Activated CD8-positive, alpha-beta memory T cell treated with anti-CD3 and anti-CD28 coated beads, Interleukin-2, amount 50 U/mL, for 24 hours (primary cell): ENCODE results near the gene WASHC3.
"Not testable (repeated sequence)": the region's sequence is repeated elsewhere in the genome, so short reads cannot be mapped to it uniquely, and the experiment has no call there.

Experiments used
- DNase-seq: peaks from one replicate; pipeline ENCODE4 v3.0.0-alpha.2; 2020; ENCODE audit errors: extremely low read depth

Gene WASHC3

DNA sequence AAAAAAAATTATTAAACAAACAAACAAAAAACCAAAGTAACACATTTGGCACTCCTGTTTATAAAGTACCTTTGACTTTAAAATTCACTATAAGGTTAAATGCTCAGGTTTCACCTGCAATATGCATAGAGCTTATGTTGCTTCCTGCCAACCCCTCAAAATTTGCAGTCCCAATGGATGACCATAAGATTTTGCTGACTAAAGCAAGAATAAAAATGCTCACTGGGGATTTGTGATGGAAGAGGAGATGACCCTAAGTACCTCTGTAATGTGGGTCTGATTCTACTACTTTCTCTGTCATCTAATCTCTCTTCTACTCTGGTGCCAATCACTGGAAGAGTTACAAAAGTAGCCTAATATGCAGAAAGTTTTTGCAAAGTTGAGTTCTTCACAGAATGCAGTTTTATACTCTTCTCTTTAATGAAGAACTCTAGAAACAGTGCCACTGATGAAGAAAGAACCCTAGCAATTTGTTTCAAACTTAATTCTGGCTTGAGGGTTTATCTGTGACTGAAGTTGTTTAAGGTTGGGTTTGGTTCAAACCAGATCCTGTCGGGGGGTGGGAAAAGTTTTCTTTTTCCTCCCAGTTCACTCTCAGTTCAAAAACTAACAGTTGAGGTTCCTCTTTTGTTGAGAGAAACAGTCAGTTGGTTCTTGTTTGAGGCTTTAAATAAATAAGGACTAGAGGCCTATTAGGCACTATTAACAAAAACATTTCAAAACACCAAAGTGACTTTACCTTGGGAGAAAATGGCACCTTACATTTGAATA is 10.9 kb downstream of the WASHC3 start:
- no peak for DNase-seq

- no peak for DNase-seq
Measured at GRCh38 chr12:102043928-102044327, 17.9 kb downstream of the WASHC3 start.

DNA sequence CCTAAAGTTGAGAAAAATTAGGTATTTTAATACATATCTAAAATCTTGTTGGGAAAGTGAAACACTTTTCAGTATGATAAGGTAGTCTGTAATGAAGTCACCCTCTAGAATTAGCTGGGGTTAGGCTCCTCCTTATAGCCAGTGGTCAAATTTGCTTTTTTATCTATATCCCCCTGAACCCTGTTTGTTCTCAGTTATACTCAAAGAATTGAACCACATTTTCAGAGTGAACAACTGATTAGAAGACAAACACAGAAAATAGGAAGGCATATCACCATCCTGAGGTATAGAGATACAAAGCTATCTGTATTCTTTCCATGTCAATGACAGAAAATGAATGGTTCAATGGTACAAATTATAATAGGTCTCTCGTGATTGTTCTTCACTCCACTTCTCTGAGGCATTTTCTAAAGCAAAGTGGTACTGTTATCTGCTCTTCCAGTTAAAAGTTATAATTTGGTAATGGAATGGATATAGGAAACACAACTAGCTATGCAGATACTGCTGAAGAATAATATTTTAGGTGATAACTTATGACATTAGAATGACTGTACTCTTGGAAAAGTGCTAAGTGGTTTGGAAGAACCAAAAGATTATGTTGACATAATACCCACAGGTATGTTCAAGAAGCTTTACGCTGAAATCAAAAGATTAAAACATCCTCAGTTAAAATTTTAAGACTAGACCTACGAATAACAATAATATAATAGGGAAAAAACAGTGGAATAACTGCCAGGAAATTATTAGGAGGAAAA is 27.6 kb downstream of the WASHC3 start:
- DNase-seq, result no peak

- no peak for DNase-seq
Measured at GRCh38 chr12:102031852-102032251, 29.9 kb downstream of the WASHC3 start.

- DNase-seq, result no peak
Measured at GRCh38 chr12:102029141-102029540, 32.6 kb downstream of the WASHC3 start.

DNA sequence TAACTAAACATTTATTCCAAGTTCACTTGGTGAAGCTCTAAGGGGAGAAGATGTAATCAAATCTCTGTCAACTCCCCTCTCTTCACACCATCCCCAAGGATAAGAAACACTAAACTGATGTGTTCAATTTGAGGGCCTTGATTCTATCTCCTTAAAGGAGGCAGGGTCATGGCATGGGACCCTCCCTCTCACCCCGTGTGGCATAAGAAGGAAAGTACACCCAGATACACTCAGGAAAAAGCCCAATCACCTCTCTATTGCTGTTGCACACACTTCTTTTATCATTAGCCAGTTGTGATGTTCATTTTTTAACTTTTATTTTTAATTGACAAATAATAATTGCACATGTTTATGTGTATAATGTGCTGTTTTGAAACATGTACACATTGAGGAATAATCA is 35.1 kb downstream of the WASHC3 start:
- no peak for DNase-seq

DNA sequence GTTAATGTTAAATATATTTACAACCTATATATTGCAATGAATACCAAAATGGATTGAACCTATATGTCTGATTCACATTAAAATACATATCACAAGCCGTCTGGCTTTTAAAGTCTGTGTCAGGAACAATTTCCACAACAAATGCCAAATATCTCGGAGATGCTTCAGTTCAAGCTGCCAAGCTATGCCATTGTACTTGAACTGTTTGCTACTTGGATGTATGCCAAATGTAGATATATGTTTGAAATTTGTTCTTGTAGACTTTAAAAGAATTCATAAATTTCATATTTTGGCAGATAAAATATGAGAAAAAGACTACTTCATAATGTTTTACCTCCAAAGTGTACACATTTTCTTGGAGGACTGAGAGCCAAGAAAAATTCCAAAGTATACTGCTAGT is 37.0 kb downstream of the WASHC3 start:
- DNase-seq, result no peak

GRCh38 chr12:102023343-102023930 is 38.4 kb downstream of the WASHC3 start:
- DNase-seq, result no peak

DNA sequence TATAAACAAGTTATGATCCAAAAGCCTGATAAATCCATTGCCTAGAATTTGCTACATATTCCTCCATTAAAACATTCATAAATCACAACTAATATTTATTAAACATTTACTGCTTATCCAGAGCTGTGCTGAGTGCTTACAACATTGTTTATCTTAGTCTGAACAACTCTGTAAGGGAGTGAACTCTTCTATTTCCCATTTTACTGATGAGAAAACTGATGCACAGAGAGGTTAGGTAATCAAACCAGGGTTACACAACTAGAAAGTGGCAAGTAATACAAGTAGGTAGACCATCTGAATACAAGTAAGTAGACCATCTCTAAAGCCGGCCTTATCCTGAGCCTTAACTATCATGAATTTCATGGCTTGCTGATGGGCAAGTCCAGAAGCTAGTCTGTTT is 39.5 kb downstream of the WASHC3 start:
- DNase-seq, result no peak

GRCh38 chr12:102021540-102022246 is 40.1 kb downstream of the WASHC3 start:
- no peak for DNase-seq

DNA sequence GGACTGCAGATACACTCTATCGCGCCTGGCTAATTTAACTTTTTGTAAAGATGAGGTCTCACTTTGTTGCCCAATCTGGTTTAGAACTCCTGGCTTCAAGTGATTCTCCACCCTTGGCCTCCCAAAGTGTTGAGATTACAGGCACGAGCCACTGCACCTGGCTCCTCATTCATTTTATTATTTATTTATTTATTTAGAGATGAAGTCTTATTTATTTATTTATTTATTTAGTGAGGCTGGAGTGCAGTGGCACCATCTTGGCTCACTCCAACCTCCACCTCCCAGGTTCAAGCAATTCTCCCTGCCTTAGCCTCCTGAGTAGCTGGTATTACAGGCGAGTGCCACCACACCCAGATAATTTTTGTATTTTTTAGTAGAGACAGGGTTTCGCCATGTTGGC is 43.2 kb downstream of the WASHC3 start:
- DNase-seq, result not testable (repeated sequence)

DNA sequence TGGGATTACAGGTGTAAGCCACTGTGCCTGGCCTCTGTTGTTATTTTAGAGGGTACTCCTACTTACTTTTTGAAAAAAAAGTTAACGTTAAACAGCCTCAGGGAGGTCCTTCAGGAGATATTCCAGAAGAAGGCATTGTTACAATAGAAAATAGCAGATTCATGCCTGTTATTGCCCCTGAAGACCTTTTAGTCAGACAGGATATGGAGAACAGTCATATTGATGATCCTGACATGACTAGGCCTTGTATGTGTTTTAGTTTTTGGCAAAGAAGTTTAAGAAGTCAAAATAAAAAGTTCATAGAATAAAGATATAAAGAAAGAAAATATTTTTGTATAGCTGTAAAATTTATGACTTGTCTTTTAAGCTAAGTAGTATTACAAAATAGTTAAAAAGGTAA is 45.3 kb downstream of the WASHC3 start:
- DNase-seq, result no peak

- DNase-seq, result no peak
Measured at GRCh38 chr12:102010265-102010994, 51.4 kb downstream of the WASHC3 start.

GRCh38 chr12:102009796-102010195 is 52.0 kb downstream of the WASHC3 start:
- DNase-seq, result no peak

- no peak for DNase-seq
Measured at GRCh38 chr12:102008615-102009126, 53.1 kb downstream of the WASHC3 start.

DNA sequence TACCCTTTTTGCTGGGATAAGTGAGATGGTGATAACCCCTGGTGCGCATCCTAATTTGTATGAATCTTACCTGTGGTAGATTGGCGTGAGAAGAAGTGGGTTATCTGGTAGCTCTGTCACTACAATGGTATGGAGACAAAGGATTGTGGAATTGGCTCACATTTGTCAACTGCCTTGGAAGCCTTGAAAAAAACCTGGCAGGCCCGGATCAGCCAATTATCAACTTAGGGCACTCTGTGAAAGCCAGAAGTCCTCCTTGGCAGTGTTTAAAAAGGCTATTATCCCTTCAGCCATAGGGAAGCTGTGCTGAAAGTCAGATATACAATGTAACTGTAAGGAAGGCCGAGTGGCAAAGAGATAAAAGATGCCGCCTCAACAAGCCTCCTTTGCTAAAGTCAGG is 56.5 kb downstream of the WASHC3 start:
- DNase-seq, result no peak

GRCh38 chr12:101997102-101997501 is 64.7 kb downstream of the WASHC3 start:
- DNase-seq, result no peak

GRCh38 chr12:101995684-101996083 is 66.1 kb downstream of the WASHC3 start:
- no peak for DNase-seq

- DNase-seq, result no peak
Measured at GRCh38 chr12:101992091-101992490, 69.7 kb downstream of the WASHC3 start.

DNA sequence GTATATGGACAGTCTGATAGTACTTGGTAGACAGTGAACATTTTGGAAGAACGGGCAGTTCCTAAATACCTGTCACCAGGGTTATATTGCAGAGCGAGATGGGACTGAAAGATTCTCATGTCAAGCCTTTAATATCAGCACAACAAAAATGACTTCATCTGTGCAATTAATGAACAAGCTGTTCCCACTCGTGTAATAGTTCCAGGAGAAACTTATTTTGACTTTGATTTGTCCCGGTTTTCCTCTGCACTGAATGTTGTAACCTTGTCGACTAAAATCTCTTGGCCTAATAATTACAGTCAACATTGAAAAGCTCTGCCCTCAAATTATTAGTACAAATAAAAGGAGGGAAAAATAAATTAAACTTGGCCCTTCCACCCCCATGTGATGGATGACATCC is 79.5 kb downstream of the WASHC3 start:
- DNase-seq, result no peak

DNA sequence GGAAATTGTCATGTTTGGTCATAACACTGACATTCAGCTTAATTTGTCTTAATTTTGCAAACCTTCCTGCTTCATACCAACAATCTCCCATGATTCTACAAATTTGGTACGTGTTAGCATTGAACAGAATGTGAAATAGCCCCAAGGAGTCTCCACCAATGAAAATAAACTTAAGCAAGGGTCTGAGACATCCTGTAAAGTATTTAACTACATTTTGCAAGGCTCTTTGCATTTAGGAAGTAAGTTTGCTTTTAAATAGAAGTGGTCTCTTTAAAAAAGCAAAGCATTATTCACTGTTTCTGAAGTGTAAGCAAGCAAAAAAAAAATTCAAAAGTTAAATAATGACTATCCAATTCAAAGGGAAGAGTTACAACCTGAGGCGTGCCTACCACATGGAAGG is 79.9 kb downstream of the WASHC3 start:
- DNase-seq, result no peak
